Measurements from ENCODE around the gene MOV10. TPM values are rescaled to one million over a fixed set of nuclear protein-coding genes. Genes with fewer than 3 reads are reported as not detected.

The MOV10 gene
- total and polyA plus RNA-seq, 10 of the 15 experiments (the other 5 are each of a cell fraction or from before 2014, with no cell fraction given), result 21.0 to 80.3 (median 49.8) TPM

DNA sequence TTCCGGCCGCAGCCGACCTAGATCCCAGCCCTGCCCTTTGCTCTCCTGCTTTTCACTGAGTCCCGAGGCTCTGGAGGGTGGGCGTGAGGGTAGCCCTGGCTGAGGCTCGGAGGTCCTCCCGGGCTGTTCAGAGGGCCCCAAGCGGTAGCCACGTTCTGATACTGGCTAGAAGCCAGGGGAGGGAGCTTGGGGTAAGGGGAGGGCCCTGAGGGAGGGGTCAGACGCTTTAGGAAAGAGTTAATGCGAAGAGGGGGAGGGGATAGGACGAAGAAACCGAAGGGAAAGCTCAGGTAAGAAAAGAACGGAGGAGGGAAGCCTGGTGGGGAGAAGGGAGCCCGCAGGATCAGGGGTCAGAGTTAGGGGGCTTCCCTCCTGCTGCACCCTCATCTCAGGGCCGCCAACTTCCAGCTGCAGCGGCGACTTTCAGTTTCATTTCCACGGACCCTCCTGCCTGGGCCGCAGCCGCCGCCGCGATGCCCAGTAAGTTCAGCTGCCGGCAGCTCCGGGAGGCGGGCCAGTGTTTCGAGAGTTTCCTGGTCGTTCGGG is at the start of gene MOV10 (continued):
- TF ChIP-seq NFYA (IDR thresholded peaks at IDR 0.05; ENCODE audit: borderline replicate concordance, low read depth, low read length) (no peak), HDAC2 (IDR thresholded peaks at IDR 0.05) (no peak), POU2F2 (IDR thresholded peaks at IDR 0.05; ENCODE audit: borderline replicate concordance, low read depth, low read length) (peak; percentile 9; the same call in 2 of the 3 replicates)
- TF ChIP-seq, protein P1, sequence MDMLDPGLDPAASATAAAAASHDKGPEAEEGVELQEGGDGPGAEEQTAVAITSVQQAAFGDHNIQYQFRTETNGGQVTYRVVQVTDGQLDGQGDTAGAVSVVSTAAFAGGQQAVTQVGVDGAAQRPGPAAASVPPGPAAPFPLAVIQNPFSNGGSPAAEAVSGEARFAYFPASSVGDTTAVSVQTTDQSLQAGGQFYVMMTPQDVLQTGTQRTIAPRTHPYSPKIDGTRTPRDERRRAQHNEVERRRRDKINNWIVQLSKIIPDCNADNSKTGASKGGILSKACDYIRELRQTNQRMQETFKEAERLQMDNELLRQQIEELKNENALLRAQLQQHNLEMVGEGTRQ (IDR thresholded peaks at IDR 0.05; ENCODE audit: borderline replicate concordance, low read depth, low read length), result no peak
- TF ChIP-seq, protein P2, sequence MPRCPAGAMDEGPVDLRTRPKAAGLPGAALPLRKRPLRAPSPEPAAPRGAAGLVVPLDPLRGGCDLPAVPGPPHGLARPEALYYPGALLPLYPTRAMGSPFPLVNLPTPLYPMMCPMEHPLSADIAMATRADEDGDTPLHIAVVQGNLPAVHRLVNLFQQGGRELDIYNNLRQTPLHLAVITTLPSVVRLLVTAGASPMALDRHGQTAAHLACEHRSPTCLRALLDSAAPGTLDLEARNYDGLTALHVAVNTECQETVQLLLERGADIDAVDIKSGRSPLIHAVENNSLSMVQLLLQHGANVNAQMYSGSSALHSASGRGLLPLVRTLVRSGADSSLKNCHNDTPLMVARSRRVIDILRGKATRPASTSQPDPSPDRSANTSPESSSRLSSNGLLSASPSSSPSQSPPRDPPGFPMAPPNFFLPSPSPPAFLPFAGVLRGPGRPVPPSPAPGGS (IDR thresholded peaks at IDR 0.05; ENCODE audit: borderline replicate concordance, insufficient read depth, low read depth, low read length, poor library complexity, severe bottlenecking), result no peak

DNA sequence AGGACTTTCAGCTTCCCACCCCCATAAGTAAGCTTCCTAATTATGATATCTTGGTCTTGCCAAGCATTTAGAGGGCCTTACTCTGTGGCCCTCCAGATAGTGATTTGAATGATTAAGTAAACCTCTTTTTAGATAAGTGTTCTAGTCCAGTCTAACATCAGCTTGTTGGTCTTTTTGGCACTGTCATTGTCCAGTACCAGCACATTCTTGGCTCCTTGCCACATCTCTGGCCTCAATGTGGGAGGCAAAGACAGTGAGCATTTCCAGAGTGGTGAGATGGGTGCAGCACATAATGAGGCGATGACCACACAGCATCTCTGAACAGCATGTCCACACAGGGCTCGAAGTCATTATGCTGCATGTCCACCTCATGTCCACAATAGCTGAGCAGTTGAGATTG is 48.8 kb upstream of the MOV10 start:
- no peaks in the 10 kb centered on the region for H3K9me3 ChIP-seq (replicated peaks; ENCODE audit: control insufficient read depth, insufficient read depth, low read length)
- ChIA-PET RAD21 (ENCODE audit: unreplicated experiment) (interaction anchor here (1.6 kb wide), 1 partner anchor 49 kb away, joined by 5 read pairs; the partner anchor contains the start of gene MOV10), SMC1A (ENCODE audit: uncharacterized antibody, unreplicated experiment) (interaction anchor here (1.0 to 3.0 kb wide), 2 partner anchors 10 to 234 kb away, joined by 3 to 24 read pairs; no protein-coding TSS in a partner anchor), POLR2A (interaction anchor here (0.7 to 1.4 kb wide), 5 partner anchors 9 to 79 kb away, joined by 3 to 5 read pairs (median 3); no protein-coding TSS in a partner anchor), CTCF (interaction anchor here (0.8 to 1.6 kb wide), 2 partner anchors 82 to 234 kb away, joined by 4 to 5 read pairs; no protein-coding TSS in a partner anchor)
- no peak for TF ChIP-seq EED (IDR thresholded peaks at IDR 0.05; ENCODE audit: low read depth)
- no peak for TF ChIP-seq LARP7 (IDR thresholded peaks at IDR 0.05)
- no peak for TF ChIP-seq RB1 (IDR thresholded peaks at IDR 0.05; ENCODE audit: borderline replicate concordance)
- TF ChIP-seq WRNIP1 (IDR thresholded peaks at IDR 0.05; ENCODE audit: borderline replicate concordance, low read depth, low read length), result peak; percentile 25; the same call in 1 of the 2 replicates
- no peak for TF ChIP-seq GABPA (IDR thresholded peaks at IDR 0.05; ENCODE audit: low read depth)
- TF ChIP-seq HDGF (IDR thresholded peaks at IDR 0.05), result no peak
- TF ChIP-seq RCOR1 (conservative IDR thresholded peaks at IDR 0.05; ENCODE audit: low read depth, low read length), result no peak
- TF ChIP-seq RUNX3 (IDR thresholded peaks at IDR 0.05; ENCODE audit: low read length), result no peak
- no peak overlapping the region for H2AFZ ChIP-seq (ENCODE audit: control insufficient read depth, low read depth, low read length)
- H3K9ac ChIP-seq (ENCODE audit: control insufficient read depth, insufficient read depth, low read length), result no peak overlapping the region
- intact Hi-C loops (cut with micrococcal nuclease; ENCODE audit: unreplicated experiment) (no loop called here), in situ Hi-C loops (cut with MboI) (no loop called here)
- peaks cover 92% of the 10 kb centered on the region for H3K79me2 ChIP-seq (ENCODE audit: control insufficient read depth, insufficient read depth, low read length)
- peaks cover 0 to 15% of the 10 kb centered on the region in 2 experiments for H3K36me3 ChIP-seq (ENCODE audit: control insufficient read depth in 2 of 2, insufficient read depth in 2 of 2, low read length in 1 of 2)
- no peak overlapping the region for H3K4me3 ChIP-seq
- H4K20me1 ChIP-seq (ENCODE audit: control insufficient read depth, insufficient read depth), result peaks cover 7% of the 10 kb centered on the region
- 91% methylated on average over 2 of the region's 2 CpGs for WGBS (ENCODE audit: insufficient coverage, insufficient replicate concordance, low lambda C conversion rate, missing lambda C conversion rate)
- DNase-seq (ENCODE audit: low read depth, low spot score) (no peak), ATAC-seq (no peak; the same call in 1 of the 3 replicates), FAIRE-seq (no peak)
- no peaks in the 10 kb centered on the region for H3K27me3 ChIP-seq (replicated peaks in 1 of 2; ENCODE audit: control insufficient read depth in 2 of 2, insufficient read depth in 2 of 2, low read length in 1 of 2)
- peaks cover 7% of the 10 kb centered on the region; the same call in 1 of the 2 replicates for H3K4me1 ChIP-seq (ENCODE audit: control insufficient read depth, insufficient read depth, low read length)
- no peak overlapping the region; the same call in 1 of the 2 replicates for H3K27ac ChIP-seq (ENCODE audit: control insufficient read depth, insufficient read depth)
- no TSS peak for BruUV-seq (replicated peaks)
- H3K4me2 ChIP-seq (ENCODE audit: control insufficient read depth, insufficient read depth), result peak overlapping the region; percentile 12; the same call in 1 of the 2 replicates

All from GM12878 (cell line).